Fibroblast of skin of right biceps (primary cell): ENCODE data around the gene ZNF816.
"Not testable (repeated sequence)": the region's sequence is repeated elsewhere in the genome, so short reads cannot be mapped to it uniquely, and the experiment has no call there.

Source experiments
- DNase-seq: peaks from one replicate; pipeline ENCODE4 v3.0.0-alpha.2; 2013

ZNF816 gene

DNA sequence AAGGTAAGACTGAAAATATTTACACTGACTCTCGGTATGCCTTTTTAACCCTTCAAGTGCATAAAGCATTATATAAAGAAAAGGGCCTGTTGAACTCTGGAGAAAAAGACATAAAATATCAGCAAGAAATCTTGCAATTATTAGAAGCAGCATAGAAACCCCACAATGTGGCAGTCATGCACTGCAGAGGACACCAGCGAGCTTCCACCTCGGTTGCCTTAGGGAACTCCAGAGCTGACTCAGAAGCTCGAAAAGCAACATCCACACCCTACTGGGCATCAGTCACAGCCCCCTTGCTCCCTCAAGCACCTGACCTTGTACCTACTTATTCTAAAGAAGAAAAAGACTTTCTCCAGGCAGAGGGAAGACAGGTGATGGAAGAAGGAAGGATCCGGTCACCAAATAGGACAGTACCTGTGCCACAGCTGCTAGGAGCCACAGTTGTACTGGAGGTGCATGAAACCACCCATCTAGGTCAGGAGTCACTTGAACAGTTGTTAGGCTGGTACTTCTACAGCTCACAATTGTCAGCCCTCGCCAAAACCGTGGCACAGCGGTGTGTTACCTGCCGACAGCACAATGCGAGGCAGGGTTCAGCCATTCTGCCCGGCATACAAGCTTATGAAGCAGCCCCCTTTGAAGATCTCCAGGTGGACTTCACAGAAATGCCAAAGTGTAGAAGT is 2.9 kb downstream of the ZNF816 start:
- no peak for DNase-seq

DNA sequence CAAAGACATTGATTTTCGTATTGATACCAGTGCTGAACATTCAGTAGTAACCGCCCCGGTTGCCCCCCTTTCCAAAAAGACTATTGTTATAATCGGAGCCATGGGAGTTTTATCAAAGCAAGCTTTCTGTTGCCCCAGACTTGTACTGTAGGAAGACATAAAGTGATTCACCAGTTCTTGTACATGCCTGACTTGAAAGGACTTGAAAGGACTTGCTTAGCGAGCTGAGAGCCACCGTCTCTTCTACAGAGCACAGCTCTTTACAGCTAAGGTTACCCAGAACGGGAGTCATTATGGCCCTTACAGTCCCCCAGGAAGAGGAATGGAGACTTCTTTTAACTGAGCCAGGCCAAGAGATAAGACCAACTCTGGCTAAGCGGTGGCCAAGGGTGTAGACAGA is 5.1 kb downstream of the ZNF816 start:
- no peak for DNase-seq

DNA sequence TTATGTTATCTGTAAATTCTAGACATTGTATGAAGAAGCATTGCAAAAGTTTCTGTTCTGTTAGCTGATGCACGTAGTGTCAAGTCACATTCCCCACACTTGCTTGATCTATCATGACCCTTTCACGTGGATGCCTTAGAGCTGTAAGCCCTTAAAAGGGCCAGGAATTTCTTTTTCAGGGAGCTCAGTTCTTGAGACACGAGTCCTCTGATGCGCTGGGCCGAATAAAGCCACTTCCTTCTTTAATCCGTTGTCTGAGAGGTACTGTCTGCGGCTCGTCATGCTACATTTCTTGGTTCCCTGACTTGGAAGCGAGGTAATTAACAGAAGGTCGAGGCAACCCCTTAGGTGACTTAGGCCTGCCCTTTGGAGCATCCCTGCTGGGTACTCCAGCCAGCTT is 5.8 kb downstream of the ZNF816 start:
- no peak for DNase-seq

DNA sequence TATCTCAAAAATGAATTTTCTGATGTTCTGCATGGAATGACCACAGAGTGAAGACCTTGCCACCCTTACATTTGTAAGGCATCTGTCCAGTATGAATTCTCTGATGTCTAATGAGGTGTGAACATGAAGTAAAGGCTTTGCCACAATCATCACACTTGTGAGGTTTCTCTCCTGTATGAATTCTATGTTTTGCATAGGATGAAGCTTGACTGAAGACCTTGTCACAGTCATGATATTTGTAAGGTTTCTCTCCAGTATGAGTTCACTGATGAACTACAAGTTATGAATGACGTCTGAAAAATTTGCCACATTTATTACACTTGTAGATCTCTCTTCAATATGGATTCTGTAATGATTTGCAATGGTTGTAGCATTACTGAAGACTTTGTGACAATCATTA is 13.3 kb downstream of the ZNF816 start:
- no peak for DNase-seq

DNA sequence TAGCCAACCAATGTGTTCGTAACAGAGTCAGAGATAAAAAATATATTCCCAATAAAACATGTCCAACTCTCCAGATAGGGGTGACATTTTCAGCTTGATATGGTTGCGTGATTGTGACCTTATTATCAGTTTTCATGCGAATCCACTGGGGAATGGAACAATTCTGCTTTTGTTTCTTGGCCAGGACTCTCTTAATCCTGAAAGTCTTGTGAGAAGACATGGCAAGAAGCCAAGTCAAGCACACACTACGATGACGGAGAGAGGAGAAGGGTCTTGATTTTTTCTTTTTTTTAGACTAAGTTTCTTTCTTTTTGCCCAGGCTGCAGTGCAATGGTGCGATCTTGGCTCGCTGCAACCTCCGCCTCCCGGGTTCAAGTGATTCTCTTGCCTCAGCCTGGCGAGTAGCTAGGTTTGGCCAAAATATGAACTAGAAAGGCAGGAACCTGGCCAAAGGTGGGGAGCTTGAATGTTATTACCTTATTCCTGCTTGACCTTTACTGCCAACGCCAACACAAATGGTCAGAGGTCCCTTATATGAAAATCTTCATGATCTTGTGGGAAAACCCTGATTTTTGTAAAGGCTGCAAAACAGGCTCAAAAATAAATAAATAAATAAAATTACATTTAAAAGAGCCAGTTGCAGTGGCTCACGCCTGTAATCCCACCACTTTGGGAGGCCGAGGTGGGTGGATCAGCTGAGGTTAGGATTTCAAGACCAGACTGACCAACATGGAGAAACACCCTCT is 14.5 kb downstream of the ZNF816 start:
- no peak for DNase-seq

DNA sequence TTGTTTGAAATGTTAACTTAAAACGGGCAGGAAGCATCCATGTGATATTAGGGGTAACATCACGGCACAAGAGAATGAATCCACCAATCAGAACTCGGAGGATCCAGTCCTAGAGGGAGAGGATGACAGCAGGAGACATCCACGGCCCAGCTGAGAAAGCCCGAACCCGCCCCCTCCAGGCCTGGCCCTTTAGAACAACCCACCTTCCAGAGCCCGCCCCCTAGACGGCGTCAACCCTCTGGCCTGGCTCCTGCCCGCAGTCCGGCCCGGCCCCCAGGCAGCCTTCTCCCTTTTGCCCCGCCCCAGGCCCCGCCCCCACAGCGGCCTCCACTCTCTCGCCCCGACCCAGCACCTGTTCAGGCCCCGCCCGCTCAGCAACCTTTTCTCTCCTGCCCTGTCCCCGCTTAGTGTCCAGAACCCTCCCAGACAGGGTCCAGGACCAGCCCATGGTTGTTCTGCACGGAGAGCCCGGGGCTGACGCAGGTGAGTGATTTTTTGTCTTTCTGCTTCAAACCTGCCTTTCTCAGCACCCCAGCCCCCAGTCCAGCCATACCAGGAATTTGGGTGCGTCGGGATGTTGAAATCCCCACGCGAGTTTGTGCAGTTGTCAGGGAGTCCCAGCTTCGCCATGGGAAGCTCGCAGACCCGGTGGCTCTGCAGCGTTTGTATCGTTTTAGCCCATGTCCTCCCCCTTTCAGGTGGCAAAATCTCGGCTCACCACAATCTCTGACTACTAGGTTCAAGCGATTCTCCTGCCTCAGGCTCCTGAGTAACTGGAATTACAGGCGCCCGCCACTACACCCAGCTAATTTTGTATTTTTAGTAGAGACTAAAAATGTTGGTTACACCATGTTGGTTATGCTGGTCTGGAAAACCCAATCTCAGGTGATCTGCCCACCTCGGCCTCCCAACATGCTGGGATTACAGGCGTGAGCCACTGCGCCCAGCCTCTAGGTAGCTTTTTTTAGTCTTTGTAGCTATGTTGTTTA is 16.1 kb downstream of the ZNF816 start:
- no peak for DNase-seq

DNA sequence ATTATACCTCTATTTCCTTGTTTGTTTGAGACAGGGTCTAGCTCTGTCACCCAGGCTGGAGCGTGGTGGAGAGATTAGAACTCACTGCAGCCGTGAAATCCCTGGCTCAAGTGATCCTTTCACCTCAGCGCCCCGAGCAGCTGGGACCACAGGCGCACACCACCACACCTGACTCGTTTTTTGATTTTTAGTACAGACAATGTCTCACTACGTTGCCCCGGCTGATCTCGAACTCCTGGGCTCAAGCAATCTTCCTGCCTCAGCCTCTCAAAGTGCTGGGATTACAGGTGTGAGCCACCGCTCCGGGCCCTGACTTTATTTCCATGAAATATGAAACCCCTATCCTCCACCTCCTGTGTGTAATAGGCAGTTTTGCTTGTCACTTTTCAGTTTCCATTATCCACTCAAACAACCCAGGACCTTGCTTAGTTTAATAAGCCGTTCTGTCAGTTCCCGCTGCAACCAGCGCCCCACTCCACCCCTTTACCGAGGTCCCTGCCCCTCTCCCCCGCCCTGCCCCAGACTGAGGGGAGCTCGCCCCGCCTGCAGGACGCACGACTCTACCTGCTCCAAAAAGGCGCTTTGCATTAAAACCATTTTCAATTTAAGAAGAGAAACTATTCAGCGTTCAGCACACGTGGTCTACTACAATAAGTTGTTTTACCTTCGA is 16.9 kb downstream of the ZNF816 start:
- DNase-seq: no peak

DNA sequence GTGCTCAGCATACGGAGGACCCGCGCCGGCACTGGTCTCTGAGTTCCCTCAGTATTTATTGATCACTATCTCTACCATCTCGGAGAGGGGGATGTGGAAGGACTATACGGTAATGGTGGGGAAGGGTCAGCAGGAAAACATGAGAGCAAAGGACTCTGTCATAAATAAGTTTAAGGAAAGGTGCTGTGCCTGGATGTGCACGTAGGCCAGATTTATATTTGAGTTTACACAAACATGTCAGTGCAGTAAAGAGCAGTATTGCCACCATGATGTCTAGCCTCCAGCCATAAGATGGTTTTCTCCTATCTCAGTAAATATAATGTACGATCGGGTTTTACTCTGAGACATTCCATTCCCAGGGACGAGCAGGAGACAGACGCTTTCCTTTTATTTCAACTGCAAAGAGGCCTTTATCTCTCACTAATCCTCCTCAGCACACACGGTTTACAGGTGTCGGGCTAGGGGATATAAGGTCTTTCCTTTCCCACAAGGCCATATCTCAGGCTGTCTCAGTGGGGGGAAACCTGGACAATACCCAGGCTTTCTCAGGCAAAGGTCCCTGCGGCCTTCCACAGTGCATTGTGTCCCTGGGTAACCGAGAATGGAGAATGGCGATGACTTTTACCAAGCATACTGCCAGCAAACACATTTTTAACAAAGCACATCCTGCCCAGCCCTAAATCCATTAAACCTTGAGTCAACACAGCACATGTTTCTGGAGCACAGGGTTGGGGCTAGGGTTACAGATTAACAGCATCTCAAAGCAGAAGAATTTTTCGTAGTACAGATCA is 17.8 kb downstream of the ZNF816 start:
- DNase-seq: not testable (repeated sequence)

DNA sequence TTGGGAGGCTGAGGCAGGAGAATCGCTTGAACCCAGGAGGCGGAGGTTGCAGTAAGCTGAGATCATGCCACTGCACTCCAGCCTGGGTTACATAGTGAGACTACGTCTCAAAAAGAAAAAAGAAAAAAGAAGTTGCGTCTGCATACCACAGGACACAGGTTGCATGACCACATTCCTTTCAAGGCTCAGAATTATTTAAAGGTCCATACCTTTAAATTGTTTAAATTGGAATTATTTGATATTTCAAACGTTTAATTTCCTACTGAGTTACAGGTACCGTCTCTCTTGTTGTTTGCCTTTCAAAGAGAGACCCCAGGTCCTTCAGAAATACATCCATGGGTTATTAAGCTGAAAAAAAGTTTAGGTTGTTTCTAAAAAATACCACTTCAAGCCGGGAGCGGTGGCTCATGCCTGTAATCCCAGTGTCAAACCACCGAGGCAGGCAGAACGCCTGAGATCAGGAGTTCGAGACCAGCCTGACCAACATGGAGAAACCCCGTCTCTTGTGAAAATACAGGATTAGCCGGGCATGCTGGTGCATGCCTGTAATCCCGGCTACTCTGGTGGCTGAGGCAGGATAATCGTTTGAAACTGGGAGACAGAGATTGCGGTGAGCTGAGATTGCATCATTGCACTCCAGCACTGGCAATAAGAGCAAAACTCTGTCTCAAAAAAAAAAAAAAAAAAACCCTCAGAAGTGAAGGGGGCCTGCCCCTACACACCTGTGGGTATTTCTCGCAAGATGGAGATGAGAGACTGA is 18.6 kb downstream of the ZNF816 start:
- no peak for DNase-seq

DNA sequence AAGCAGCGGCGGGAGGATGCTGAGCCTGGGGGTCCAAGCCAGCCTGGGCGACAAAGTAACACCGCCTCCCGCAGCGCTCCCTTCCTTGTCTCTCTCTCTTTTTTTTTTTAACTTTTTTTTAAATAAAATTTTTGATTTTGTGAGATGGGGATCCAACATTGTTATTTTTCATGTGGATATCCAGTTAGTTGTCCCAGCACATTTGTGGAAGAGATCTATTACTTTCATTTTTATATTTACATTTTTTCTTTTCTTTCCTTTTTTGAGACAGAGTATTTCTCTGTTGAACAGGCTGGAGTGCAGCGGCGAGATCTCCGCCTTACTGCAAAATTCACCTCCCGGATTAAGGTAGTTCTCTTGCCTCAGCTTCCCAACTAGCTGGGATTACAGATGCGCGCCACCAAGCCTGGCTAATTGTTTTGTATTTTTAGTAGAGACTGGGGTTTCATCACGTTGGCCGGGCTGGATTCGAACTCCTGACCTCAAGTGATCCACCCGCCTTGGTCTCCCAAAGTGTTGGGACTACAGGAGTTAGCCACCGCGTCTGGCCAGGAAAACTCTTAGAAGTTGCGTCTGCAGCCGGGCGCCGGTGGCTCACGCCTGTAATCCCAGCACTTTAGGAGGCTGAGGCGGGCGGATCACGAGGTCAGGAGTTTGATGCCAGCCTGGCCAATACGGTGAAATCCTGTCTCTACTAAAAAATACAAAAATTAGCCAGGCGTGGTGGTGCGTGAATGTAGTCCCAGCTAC is 19.4 kb downstream of the ZNF816 start:
- no peak for DNase-seq

DNA sequence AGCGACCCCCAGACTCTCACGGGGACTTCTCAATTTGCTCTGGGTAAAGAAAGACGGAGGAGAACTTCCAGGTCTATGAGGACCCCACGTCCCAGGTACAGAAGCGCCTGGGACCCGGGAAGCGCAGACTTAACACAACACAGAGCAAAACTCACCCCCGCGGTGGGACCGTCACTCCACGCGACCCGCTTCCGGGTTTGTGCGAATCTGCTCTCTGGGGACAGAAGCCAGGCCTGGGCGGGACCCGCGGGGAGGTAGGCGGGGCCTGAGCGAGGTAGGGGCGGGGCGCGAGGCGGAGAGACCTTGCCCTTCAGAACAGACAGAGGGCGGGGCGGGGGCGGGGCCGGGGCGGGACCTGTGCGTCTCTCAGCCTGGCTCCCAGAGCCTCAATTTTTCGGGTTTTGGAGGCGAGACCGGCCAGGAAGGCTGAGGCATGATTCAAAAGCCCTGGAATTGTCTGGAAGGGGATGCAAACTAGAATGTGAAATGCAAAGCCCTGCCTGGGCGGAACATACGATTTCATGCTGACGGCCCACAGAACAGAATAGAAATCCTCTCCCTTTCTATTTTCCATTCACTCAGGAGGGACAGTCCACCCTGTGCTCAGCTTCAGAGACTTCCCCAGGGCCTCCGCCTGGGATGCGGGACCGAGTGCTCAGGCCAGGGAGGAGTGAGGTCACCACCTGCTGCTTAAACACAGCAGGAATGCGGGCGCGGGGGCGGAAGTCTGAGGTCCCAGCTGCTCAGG is 20.1 kb downstream of the ZNF816 start:
- DNase-seq: peak; percentile 86

DNA sequence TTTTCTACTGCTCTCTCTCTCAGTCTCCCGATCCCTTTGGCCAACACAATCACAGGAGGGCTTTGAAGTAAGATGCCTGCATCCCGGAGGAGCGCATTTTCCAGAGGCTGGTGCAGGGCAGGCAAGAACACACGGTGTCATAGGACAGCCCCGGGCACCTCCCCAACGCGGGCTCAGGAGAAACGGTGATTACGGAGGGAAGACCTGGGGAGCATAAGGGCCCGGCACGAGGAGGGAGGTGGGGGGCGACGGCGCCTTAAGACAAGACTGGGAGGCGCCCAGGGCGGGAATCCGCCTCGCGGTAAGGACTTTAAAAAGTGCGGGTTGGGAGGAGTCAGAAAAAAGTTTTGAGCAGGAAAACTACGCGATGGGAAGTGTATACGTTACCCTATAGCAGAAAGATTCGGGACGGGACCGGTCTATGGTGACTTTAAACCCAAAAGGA is 20.7 kb downstream of the ZNF816 start:
- peak; percentile 42 for DNase-seq

DNA sequence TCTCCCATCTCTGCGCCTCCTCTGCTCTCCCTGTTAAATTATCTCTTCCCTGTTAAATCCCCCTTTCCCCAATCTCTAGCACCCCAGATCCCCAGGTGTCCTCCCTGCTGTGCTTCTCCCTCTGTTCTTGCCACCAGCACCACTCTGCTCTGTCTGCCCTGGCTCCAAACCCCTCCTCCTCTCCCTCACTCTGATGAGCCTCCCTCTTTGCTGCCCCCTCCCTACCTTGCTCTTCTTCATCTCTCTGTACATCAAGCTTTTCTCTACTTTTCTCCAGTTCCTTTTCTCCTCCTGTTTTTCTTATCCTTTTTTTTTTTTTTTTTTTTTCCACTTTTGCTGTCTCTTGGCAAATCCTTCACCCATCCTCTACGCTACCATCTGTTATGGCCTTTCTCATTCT is 21.2 kb downstream of the ZNF816 start:
- not testable (repeated sequence) for DNase-seq

DNA sequence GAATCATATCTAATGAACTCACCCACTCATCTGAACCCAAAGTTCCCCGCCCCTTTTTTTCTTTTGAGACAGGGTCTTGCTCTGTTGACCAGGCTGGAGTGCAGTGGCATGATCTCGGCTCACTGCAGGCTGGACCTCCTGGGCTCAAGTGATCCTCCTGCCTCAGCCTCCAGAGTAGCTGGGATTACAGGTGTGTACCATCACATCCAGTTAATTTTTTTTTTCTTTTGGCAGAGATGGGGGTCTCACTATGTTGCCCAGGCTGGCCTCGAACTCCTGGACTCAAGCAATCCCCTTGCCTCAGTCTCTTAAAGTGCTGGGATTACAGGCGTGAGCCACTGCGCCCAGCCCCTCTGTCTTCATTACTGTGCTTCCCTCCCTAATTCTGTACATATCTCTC is 21.8 kb downstream of the ZNF816 start:
- not testable (repeated sequence) for DNase-seq

DNA sequence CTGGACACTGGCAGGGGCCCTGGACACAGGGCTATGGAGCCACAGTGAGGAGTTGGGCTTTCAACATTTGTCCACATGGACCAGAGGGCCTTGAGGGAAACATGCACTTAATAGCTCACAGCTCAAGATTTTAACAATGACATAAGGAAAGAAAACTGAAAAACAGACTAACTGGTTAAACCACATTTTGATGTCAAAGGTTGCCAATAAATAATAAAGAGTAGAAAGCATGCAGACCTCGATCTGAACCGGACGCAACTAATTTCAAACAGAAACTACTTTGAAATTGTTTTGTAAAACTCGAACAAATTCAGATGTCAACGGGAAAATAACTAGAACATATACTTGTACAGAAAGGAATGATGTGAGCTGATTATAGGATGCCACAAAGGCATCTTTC is 23.9 kb downstream of the ZNF816 start:
- no peak for DNase-seq

DNA sequence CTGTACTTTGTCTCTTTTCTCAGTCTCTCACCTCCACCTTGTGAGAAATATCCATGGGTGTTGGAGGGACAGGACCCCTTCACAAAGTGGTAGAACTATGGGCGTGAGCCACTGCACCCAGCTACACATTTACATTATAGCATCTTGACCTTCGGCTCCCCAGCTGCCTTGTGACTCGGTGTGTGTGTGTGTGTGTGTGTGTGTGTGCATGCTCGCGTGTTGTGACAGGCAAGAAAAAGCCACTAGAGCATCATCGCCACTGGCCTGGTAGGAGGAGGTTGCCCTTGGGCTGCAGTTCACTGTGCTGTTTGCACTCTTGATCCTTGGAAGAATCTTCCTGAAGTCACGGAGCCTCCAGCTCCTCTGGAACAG is 25.7 kb downstream of the ZNF816 start:
- no peak for DNase-seq

DNA sequence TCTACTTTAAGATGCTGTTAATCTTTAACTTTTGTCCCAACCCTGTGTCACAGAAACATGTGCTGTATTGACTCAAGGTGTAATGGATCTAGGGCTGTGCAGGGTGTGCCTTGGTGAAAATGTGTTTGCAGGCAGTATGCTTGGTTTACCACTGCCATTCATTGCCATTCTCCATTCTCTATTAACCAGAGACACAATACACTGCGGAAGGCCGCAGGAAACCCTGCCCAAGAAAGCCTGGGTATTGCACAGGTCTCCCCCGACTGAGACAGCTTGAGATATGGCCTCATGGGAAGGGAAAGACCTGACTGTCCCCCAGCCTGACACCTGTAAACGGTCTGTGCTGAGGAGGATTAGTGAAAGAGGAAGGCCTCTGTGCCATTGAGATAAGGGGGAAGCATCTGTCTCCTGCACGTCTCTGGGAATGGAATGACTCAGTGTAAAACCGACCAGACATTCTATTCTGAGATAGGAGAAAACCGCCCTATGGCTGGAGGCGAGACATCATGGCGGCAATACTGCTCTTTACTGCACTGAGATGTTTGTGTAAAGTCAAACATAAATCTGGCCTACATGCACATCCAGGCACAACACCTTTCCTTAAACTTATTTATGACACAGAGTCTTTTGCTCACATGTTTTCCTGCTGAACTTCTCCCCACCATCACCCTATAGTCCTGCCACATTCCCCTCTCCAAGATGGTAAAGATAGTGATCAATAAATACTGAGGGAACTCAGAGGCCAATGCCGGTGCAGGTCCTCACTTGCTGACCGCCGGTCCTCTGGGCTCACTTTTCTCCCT is 26.3 kb downstream of the ZNF816 start:
- DNase-seq: no peak

DNA sequence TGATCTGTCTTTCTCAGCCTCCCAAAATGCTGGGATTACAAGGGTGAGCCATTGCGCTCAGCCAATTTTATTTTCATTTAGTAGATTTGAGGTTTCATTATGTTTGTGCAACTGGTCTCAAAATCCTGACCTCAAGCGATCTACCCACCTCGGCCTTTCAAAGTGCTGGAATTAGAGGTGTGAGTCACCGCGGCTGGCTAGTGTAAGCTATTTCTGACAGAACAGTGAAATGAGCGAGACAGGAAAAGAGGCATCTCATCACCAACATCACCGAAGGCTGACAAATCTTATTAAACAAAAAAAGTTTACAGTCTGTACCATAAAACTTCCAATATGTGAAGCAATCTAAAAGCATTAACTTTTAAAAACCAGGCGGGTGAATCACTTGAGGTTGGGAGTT is 27.2 kb downstream of the ZNF816 start:
- peak; percentile 3 for DNase-seq

DNA sequence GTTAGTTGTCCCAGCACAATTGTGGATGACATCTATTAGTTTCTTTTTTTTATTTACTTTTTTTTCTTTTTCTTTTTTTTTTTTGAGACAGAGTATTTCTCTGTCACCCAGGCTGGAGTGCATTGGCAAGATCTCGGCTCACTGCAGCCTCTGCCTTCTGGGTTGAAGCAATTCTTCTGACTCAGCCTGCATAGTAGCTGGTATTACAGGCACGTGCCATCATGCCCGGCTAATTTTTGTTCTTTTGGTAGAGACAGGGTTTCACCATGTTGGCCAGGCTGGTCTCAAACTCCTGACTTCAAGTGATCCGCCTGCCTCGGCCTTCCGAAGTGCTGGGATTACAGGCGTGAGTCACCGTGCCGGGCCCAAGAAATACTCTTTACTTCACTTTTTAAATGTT is 38.0 kb downstream of the ZNF816 start:
- DNase-seq: not testable (repeated sequence)
